HepG2 (cell line): Measurements from ENCODE around the gene CCER1. TPM values are rescaled to one million over a fixed set of nuclear protein-coding genes. Genes with fewer than 3 reads are reported as not detected.

ENCODE experiments used
- ATAC-seq: fragments of 200-7000 bp; cut with Tn5 transposase; 3 replicates; pipeline ENCODE4 v1.9.1; 2020; ENCODE audit warnings: mild to moderate bottlenecking, moderate library complexity
- BruUV-seq: library from RNA; stranded (reverse); fragments of 400-500 nt; replicated peaks from 2 replicates; lab custom pipeline; 2021; lab: Mats Ljungman, UMichigan
- CTCF ChIA-PET: fragments of 300-600 bp; formaldehyde crosslinking; extraction: SDS; loops from one replicate; lab custom pipeline; 2021; ENCODE audit warnings: low total read pairs, inconsistent platforms, low intra/inter-chr PET ratio; lab: Yijun Ruan, JAX
- POLR2A ChIA-PET: fragments of 350-600 bp; sonication (Branson Sonifier 250); formaldehyde crosslinking; loops from one replicate; lab custom pipeline; 2020; ENCODE audit warnings: antibody characterized with exemption, inconsistent platforms; lab: Yijun Ruan, JAX
- DNase-seq: peaks from one replicate; pipeline ENCODE4 v3.0.0-alpha.2; 2015; ENCODE audit warnings: low spot score
- FAIRE-seq: peaks from 3 replicates; lab custom pipeline; 2011; peaks lifted over from hg19 to GRCh38; lab: Jason Lieb, UNC
- H2AFZ ChIP-seq: one replicate; pipeline ENCODE4 v1.6.1; 2011; ENCODE audit warnings: low read length, inconsistent platforms
- H3K27ac ChIP-seq: fragments of 300-600 bp; 3 replicates; pipeline ENCODE4 v1.8.0; 2011; ENCODE audit warnings: mixed run types, mild to moderate bottlenecking, mixed read lengths, low read length, inconsistent platforms; ENCODE audit not compliant: insufficient read depth; ENCODE audit errors: extremely low read length
- H3K27me3 ChIP-seq, 2 experiments: fragments of 200-600 bp in 1 of 2; 2 replicates in 1 of 2; 3 replicates in 1 of 2; pipeline versions ENCODE4 v1.6.0 to v1.8.0; 2011; ENCODE audit warnings: low read length in 2 of 2, mild to moderate bottlenecking in 2 of 2, moderate library complexity in 2 of 2, inconsistent platforms in 1 of 2; ENCODE audit not compliant: insufficient read depth in 2 of 2, control insufficient read depth in 1 of 2
- H3K36me3 ChIP-seq, 2 experiments: fragments of 200-600 bp in 1 of 2; replicated peaks in 1 of 2; 2 replicates in 1 of 2; 3 replicates in 1 of 2; pipeline versions ENCODE4 v1.5.1 to v1.8.0; 2011; ENCODE audit warnings: low read length in 2 of 2, inconsistent platforms in 1 of 2; ENCODE audit not compliant: insufficient read depth in 2 of 2, control insufficient read depth in 1 of 2
- H3K4me1 ChIP-seq: 2 replicates; pipeline ENCODE4 v1.5.1; 2012; ENCODE audit warnings: low read length, inconsistent platforms; ENCODE audit not compliant: insufficient read depth
- H3K4me2 ChIP-seq: 2 replicates; pipeline ENCODE4 v1.6.0; 2011; ENCODE audit warnings: low read depth, low read length, inconsistent platforms
- H3K4me3 ChIP-seq, 3 experiments: fragments of 200-600 bp in 1 of 3; sonication (generic), shearing (Covaris generic) in 1 of 3; replicated peaks in 1 of 3; 2 replicates each; pipeline ENCODE4 v1.5.1; 2011 to 2016; ENCODE audit warnings: low read length in 3 of 3, inconsistent platforms in 2 of 3, low read depth in 2 of 3, mild to moderate bottlenecking in 2 of 3, control low read depth in 1 of 3, mixed read lengths in 1 of 3; ENCODE audit not compliant: insufficient read depth in 1 of 3
- H3K79me2 ChIP-seq: one replicate; pipeline ENCODE4 v1.6.1; 2011; ENCODE audit warnings: low read length, inconsistent platforms; ENCODE audit not compliant: insufficient read depth
- H3K9ac ChIP-seq: 2 replicates; pipeline ENCODE4 v1.6.0; 2011; ENCODE audit warnings: mild to moderate bottlenecking, low read depth, low read length, inconsistent platforms; ENCODE audit not compliant: insufficient read depth
- H3K9me3 ChIP-seq: 2 replicates; pipeline ENCODE4 v1.5.1; 2012; ENCODE audit warnings: mild to moderate bottlenecking, low read length
- H4K20me1 ChIP-seq: 2 replicates; pipeline ENCODE4 v1.6.0; 2011; ENCODE audit warnings: inconsistent platforms, mild to moderate bottlenecking, low read length, moderate library complexity; ENCODE audit not compliant: insufficient read depth
- FOXC1 ChIP-seq: sonication (generic); formaldehyde crosslinking; IDR thresholded peaks from 2 replicates; pipeline ENCODE4 v1.8.0; 2022; ENCODE audit warnings: mild to moderate bottlenecking, missing genetic modification reagents, borderline replicate concordance
- MXD4 ChIP-seq: IDR thresholded peaks from 2 replicates; pipeline ENCODE4 v1.6.1; 2016; ENCODE audit warnings: mild to moderate bottlenecking, missing biosample characterization, missing genetic modification reagents
- RORA ChIP-seq: sonication (generic); formaldehyde crosslinking; IDR thresholded peaks from 2 replicates; pipeline ENCODE4 v1.5.0; 2020; ENCODE audit warnings: mild to moderate bottlenecking, missing genetic modification reagents, moderate library complexity
- SMARCC2 ChIP-seq: fragments of 450-650 bp; IDR thresholded peaks from 2 replicates; pipeline ENCODE4 v1.6.1; 2017; ENCODE audit warnings: antibody characterized with exemption, mild to moderate bottlenecking
- SMC3 ChIP-seq: IDR thresholded peaks from 2 replicates; pipeline ENCODE4 v1.6.1; 2011; ENCODE audit warnings: low read length, improper control_type of control experiment
- ZNF343 ChIP-seq: sonication (generic); formaldehyde crosslinking; IDR thresholded peaks from 2 replicates; pipeline ENCODE4 v1.4.0; 2020; ENCODE audit warnings: mild to moderate bottlenecking, missing genetic modification reagents
- ZNF530 ChIP-seq: sonication (generic); formaldehyde crosslinking; IDR thresholded peaks from 2 replicates; pipeline ENCODE4 v1.5.0; 2020; ENCODE audit warnings: low read depth, mild to moderate bottlenecking, missing genetic modification reagents
- ZNF672 ChIP-seq: sonication (generic); formaldehyde crosslinking; IDR thresholded peaks from 2 replicates; pipeline ENCODE4 v1.8.1; 2022; ENCODE audit warnings: missing genetic modification reagents
- WGBS: methylation state at CpG from one replicate; pipeline ENCODE4 v1.1.6; 2017; ENCODE audit warnings: low lambda C conversion rate; 5-methylcytosine and 5-hydroxymethylcytosine counted together
- in situ Hi-C: cut with HindIII; loops from 2 replicates; pipeline ENCODE4 v1.10.0; 2017; ENCODE audit warnings: low pct_unique_long_range_greater_than_20kb; ENCODE audit not compliant: extremely low pct_ligation_motif_present
- intact Hi-C: fragments of 100-400 bp; cut with micrococcal nuclease; formaldehyde crosslinking; loops from one replicate; pipeline ENCODE4 v1.10.0; 2022; ENCODE audit not compliant: unreplicated experiment
- polyA plus RNA-seq, 8 experiments: library from polyadenylated mRNA; depleted of rRNA in 3 of 8; stranded (reverse) in 7 of 8; unstranded in 1 of 8; fragments of >200 nt; fragmentation: Illumina TruSeq in 4 of 8; extraction: Trizol in 4 of 8; gene quantifications; 2 replicates each; pipeline versions ENCODE4 v1.2.1 to v1.2.3, GENCODE V29; 2011 to 2016; ENCODE audit warnings: low read depth in 4 of 8, missing spikeins in 1 of 8, mixed read lengths in 1 of 8; ENCODE audit not compliant: insufficient read depth in 1 of 8
- total RNA-seq, 5 experiments: library from RNA; depleted of rRNA; stranded (reverse); fragments of >200 nt; fragmentation: Illumina TruSeq; extraction: Trizol; gene quantifications; 2 replicates each; pipeline ENCODE4 v1.2.3, GENCODE V29; 2016; ENCODE audit warnings: low read depth in 1 of 5
- TF ChIP-seq, protein P1 (sequence below): sonication (generic); formaldehyde crosslinking; IDR thresholded peaks from 2 replicates; pipeline ENCODE4 v1.4.0; 2020; ENCODE audit warnings: missing genetic modification reagents, borderline replicate concordance
- TF ChIP-seq, protein P2 (sequence below): sonication (generic); formaldehyde crosslinking; IDR thresholded peaks from 2 replicates; pipeline ENCODE4 v1.4.0; 2020; ENCODE audit warnings: mild to moderate bottlenecking, missing genetic modification reagents
- TF ChIP-seq, protein P3 (sequence below): sonication (generic); formaldehyde crosslinking; IDR thresholded peaks from 2 replicates; pipeline ENCODE4 v1.4.0; 2020; ENCODE audit warnings: missing genetic modification reagents
- TF ChIP-seq, protein P4 (sequence below): sonication (generic); formaldehyde crosslinking; IDR thresholded peaks from 2 replicates; pipeline ENCODE4 v1.4.0; 2020; ENCODE audit warnings: missing genetic modification reagents

The CCER1 gene
- total and polyA plus RNA-seq, 2 of the 13 experiments (the other 11 are each of a cell fraction or from before 2014, with no cell fraction given): not detected

DNA sequence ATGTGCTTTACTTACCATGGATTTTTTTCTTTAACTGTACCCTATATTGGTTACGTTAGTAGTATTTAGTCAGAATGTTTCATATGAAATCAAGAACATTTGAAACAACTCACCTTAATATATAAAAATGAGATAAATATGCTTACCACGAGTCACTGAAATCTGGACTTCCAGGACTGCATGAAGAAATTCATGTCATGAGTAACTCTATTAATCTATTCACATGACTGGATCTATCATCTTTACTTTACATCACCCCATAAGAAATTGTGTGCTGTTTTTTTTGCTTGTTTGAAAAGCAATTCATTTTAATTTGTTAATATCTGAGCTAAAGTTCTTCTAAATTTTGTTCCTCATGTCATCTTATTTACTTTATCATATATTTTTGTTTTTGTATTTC lies 44.6 kb upstream of the CCER1 start:
- in situ Hi-C loops (no loop called here), intact Hi-C loops (no loop called here)
- BruUV-seq: no TSS peak
- no peak for FAIRE-seq
- no peak overlapping the region for H3K27ac ChIP-seq
- H3K4me2 ChIP-seq: no peak overlapping the region
- no peaks in the 10 kb centered on the region for H3K27me3 ChIP-seq
- no peaks in the 10 kb centered on the region for H3K4me1 ChIP-seq
- CTCF ChIA-PET: no interaction called here
- DNase-seq: no peak
- H3K9ac ChIP-seq: no peak overlapping the region
- H2AFZ ChIP-seq: no peak overlapping the region
- ATAC-seq: no peak
- no peaks in the 10 kb centered on the region for H3K79me2 ChIP-seq
- TF ChIP-seq MXD4 (CRISPR knock-in tag) (no peak), RORA (CRISPR knock-in tag) (no peak), SMARCC2 (no peak)
- TF ChIP-seq, protein P1, sequence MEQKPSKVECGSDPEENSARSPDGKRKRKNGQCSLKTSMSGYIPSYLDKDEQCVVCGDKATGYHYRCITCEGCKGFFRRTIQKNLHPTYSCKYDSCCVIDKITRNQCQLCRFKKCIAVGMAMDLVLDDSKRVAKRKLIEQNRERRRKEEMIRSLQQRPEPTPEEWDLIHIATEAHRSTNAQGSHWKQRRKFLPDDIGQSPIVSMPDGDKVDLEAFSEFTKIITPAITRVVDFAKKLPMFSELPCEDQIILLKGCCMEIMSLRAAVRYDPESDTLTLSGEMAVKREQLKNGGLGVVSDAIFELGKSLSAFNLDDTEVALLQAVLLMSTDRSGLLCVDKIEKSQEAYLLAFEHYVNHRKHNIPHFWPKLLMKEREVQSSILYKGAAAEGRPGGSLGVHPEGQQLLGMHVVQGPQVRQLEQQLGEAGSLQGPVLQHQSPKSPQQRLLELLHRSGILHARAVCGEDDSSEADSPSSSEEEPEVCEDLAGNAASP (CRISPR knock-in tag): no peak
- TF ChIP-seq, protein P2, sequence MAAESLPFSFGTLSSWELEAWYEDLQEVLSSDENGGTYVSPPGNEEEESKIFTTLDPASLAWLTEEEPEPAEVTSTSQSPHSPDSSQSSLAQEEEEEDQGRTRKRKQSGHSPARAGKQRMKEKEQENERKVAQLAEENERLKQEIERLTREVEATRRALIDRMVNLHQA (CRISPR knock-in tag): no peak
- H3K9me3 ChIP-seq: no peaks in the 10 kb centered on the region
- POLR2A ChIA-PET: no interaction called here
- 4% methylated on average over 2 of the region's 2 CpGs for WGBS
- H3K4me3 ChIP-seq: no peak overlapping the region
- no peaks in the 10 kb centered on the region for H4K20me1 ChIP-seq
- H3K36me3 ChIP-seq: no peaks in the 10 kb centered on the region

DNA sequence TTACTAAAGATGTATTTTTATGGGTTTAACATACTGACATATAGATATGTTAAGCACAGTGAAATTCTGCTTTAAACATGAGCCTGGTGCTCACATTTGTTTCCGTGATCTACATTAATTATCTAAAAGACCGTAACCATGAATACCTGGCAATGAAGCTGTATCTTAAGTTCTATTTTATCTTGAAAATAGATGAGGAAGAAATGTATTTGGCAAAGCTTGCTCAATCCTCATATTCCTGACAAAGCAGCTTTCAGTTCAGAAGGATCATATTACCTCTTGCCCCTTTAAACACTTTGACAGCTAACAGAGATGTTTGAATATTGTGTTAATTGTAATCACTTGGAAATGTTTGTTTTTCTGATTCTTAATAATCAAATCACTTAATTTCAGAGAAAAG lies 40.0 kb upstream of the CCER1 start:
- in situ Hi-C loops (no loop called here), intact Hi-C loops (no loop called here)
- H3K79me2 ChIP-seq: no peaks in the 10 kb centered on the region
- no peak for ATAC-seq
- POLR2A ChIA-PET: no interaction called here
- no peaks in the 10 kb centered on the region for H3K27me3 ChIP-seq
- H4K20me1 ChIP-seq: no peaks in the 10 kb centered on the region
- no peak overlapping the region for H3K4me3 ChIP-seq
- H3K4me1 ChIP-seq: no peaks in the 10 kb centered on the region
- H3K36me3 ChIP-seq: no peaks in the 10 kb centered on the region
- no peak overlapping the region for H3K27ac ChIP-seq
- H3K4me2 ChIP-seq: no peak overlapping the region
- no peak for FAIRE-seq
- no peak for TF ChIP-seq SMC3
- TF ChIP-seq, protein P3, sequence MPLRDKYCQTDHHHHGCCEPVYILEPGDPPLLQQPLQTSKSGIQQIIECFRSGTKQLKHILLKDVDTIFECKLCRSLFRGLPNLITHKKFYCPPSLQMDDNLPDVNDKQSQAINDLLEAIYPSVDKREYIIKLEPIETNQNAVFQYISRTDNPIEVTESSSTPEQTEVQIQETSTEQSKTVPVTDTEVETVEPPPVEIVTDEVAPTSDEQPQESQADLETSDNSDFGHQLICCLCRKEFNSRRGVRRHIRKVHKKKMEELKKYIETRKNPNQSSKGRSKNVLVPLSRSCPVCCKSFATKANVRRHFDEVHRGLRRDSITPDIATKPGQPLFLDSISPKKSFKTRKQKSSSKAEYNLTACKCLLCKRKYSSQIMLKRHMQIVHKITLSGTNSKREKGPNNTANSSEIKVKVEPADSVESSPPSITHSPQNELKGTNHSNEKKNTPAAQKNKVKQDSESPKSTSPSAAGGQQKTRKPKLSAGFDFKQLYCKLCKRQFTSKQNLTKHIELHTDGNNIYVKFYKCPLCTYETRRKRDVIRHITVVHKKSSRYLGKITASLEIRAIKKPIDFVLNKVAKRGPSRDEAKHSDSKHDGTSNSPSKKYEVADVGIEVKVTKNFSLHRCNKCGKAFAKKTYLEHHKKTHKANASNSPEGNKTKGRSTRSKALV: no peak
- TF ChIP-seq ZNF672 (CRISPR knock-in tag): no peak
- no peak for TF ChIP-seq ZNF530
- TF ChIP-seq, protein P4, sequence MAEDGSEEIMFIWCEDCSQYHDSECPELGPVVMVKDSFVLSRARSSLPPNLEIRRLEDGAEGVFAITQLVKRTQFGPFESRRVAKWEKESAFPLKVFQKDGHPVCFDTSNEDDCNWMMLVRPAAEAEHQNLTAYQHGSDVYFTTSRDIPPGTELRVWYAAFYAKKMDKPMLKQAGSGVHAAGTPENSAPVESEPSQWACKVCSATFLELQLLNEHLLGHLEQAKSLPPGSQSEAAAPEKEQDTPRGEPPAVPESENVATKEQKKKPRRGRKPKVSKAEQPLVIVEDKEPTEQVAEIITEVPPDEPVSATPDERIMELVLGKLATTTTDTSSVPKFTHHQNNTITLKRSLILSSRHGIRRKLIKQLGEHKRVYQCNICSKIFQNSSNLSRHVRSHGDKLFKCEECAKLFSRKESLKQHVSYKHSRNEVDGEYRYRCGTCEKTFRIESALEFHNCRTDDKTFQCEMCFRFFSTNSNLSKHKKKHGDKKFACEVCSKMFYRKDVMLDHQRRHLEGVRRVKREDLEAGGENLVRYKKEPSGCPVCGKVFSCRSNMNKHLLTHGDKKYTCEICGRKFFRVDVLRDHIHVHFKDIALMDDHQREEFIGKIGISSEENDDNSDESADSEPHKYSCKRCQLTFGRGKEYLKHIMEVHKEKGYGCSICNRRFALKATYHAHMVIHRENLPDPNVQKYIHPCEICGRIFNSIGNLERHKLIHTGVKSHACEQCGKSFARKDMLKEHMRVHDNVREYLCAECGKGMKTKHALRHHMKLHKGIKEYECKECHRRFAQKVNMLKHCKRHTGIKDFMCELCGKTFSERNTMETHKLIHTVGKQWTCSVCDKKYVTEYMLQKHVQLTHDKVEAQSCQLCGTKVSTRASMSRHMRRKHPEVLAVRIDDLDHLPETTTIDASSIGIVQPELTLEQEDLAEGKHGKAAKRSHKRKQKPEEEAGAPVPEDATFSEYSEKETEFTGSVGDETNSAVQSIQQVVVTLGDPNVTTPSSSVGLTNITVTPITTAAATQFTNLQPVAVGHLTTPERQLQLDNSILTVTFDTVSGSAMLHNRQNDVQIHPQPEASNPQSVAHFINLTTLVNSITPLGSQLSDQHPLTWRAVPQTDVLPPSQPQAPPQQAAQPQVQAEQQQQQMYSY (CRISPR knock-in tag): no peak
- no peak for TF ChIP-seq FOXC1 (CRISPR knock-in tag)
- TF ChIP-seq ZNF343: no peak
- no peak overlapping the region for H2AFZ ChIP-seq
- WGBS: 4% methylated on average over 2 of the region's 2 CpGs
- no peak overlapping the region for H3K9ac ChIP-seq
- CTCF ChIA-PET: no interaction called here
- DNase-seq: no peak
- no peaks in the 10 kb centered on the region for H3K9me3 ChIP-seq
- BruUV-seq: no TSS peak
